ENCODE results near the gene ARL17A. TPM values are rescaled to one million over a fixed set of nuclear protein-coding genes. Genes with fewer than 3 reads are reported as not detected.
A peak's percentile ranks its signal among the peaks of the same experiment; 100 is the strongest.
"Not testable (repeated sequence)": the region's sequence is repeated elsewhere in the genome, so short reads cannot be mapped to it uniquely, and the experiment has no call there.

Gene ARL17A
- total RNA-seq, 4 donors from 2014 or later: 4.8 to 22.0 (median 13.3) TPM

DNA sequence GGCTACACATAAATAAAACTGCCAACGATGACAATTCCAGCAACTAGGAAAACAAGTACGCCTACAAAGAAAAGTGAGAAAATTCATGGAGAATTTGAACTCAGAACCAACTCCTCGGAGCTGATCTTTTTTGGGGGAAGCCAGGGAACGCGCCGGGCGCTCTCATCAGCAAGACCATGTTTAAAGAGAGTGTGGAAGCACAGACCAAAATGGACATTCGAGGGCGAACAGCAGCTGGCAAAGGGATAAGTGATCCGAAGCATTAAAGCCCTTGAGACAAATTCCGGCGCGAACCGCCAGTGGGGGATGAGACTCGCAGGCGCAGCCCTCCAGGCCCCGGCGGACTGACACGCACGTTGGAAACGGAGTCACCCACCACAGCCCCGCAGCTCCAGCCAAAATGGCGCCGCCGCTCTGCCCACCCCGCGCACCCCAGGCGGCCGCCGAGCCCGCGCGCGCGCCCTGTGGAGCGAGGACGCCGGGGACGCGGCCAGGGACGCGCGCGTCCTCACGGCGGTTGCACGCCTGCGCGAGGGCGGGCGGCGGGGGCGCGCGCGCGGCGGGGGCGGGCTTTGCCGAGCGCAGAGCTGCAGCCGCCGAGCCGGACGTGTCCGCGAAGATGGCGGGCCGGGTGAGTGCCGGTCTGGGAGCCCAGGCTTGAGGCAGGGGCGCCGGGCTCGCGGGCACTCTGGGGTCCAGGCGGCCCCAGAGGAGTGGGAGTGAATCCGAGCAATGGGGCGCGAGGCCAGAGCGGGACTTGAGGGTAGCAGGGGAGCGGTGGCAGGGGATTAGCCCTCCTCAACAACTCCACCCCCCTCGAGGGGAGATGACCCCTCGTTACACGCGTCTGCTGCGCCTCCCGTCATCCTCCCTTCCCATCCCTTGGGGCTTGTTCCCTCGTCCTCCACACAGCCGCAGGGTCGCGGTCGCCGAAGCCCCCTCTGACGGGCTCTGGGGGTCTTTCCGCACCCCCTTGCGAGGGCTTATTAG lies 11.0 kb upstream of the ARL17A start, which contains the start of gene NSF:
Gene NSF, plus strand, starts transcription at position 513 of the 990 bp plus-strand sequence. Its CDS starts 107 bp downstream, at position 620.
- not testable (repeated sequence) for H3K4me3 ChIP-seq; H3K27ac ChIP-seq; H3K4me1 ChIP-seq; H3K9me3 ChIP-seq; H3K27me3 ChIP-seq; DNase-seq (ENCODE audit: low spot score in 2 of 2); H3K36me3 ChIP-seq
- no CpG with 5 or more reads among the region's 95 CpGs for WGBS

- H3K9me3 ChIP-seq; H3K36me3 ChIP-seq; DNase-seq (ENCODE audit: low spot score in 2 of 2); H3K27ac ChIP-seq; H3K4me3 ChIP-seq; H3K27me3 ChIP-seq; H3K4me1 ChIP-seq: not testable (repeated sequence)
- WGBS: no CpG with 5 or more reads among the region's 3 CpGs
Observed at GRCh38 chr17:46585444-46585843, 6.0 kb upstream of the ARL17A start.

DNA sequence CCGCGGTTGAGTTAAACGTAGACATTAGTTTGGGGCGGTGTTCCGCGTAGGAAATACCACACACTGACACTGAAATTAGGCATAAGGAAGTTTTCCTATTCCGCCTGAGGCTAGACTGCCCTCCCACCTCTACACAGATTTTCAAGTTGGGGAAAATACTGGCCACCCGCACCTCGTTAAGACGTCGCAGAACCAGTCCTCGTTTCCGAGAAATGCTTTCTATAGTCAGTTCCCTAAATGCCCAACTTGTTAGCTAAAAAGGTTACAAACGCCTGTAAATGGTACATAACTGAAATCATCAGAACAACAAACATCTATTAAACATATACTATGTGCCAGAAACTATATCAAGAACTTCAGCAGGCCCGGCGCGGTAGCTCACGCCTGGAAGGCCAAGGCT lies 591 bp upstream of the ARL17A start:
- not testable (repeated sequence) for H3K27me3 ChIP-seq; H3K9me3 ChIP-seq; H3K27ac ChIP-seq; H3K36me3 ChIP-seq; H3K4me1 ChIP-seq; DNase-seq (ENCODE audit: low spot score in 2 of 2)
- peak overlapping the region; percentile 20 for H3K4me3 ChIP-seq
- WGBS: no CpG with 5 or more reads among the region's 18 CpGs

GRCh38 chr17:46571796-46572195 lies 7.7 kb downstream of the ARL17A start:
- H3K4me3 ChIP-seq; H3K9me3 ChIP-seq; H3K27me3 ChIP-seq; H3K36me3 ChIP-seq; DNase-seq (ENCODE audit: low spot score in 2 of 2); H3K27ac ChIP-seq; H3K4me1 ChIP-seq: not testable (repeated sequence)
- WGBS: no CpG with 5 or more reads among the region's 4 CpGs

DNA sequence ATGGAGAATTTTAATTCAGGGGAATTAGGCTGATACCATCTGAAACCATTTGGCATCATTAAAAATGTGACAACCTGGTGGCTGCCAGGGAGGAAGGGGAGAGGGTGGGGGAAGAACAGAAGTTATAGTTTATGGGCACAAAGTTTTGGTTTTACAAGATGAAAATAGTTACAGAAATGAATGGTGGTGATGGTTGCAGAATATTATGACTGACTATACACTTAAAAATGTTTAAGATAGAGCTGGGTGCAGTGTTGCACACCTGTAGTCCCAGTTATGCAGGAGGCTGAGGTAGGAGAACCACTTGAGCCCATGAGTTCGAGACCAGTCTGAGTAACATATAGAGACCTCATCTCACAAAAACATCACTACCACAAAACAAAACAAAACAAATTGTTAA lies 12.5 kb downstream of the ARL17A start:
- H3K36me3 ChIP-seq; DNase-seq (ENCODE audit: low spot score in 2 of 2); H3K4me3 ChIP-seq; H3K27me3 ChIP-seq; H3K27ac ChIP-seq; H3K4me1 ChIP-seq; H3K9me3 ChIP-seq: not testable (repeated sequence)
- WGBS: no CpG with 5 or more reads among the region's 1 CpG

- not testable (repeated sequence) for H3K27ac ChIP-seq, H3K36me3 ChIP-seq
- no CpG with 5 or more reads among the region's 2 CpGs for WGBS
Observed at GRCh38 chr17:46566284-46566683, 13.2 kb downstream of the ARL17A start.

DNA sequence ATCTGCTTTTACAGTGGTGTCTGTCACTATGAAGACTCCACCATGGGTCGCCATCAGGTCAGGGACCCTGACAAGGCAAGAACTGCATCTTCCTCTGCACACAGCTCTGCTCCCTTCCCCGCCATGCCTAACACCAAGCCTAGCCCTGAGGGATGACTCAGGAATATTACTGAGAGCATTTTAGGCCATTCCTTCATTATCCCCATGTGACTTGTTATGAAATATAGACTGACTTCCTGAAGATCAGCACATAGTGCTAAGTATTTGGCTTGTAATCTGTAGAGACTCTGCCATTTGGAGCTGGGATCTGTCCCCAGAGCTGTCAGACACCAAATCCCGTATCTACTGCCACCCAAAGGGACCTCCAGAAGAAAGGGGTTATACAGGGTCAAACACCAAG lies 19.4 kb downstream of the ARL17A start:
- H3K36me3 ChIP-seq; H3K4me1 ChIP-seq; H3K27me3 ChIP-seq; H3K27ac ChIP-seq; H3K9me3 ChIP-seq; H3K4me3 ChIP-seq; DNase-seq (ENCODE audit: low spot score in 2 of 2): not testable (repeated sequence)
- WGBS: no CpG with 5 or more reads among the region's 3 CpGs

More at GRCh38 chr17:46566284-46566683, 13.2 kb downstream of the ARL17A start:
- H3K9me3 ChIP-seq; H3K4me1 ChIP-seq; H3K4me3 ChIP-seq; H3K27me3 ChIP-seq; DNase-seq (ENCODE audit: low spot score in 2 of 2): not testable (repeated sequence)

DNA sequence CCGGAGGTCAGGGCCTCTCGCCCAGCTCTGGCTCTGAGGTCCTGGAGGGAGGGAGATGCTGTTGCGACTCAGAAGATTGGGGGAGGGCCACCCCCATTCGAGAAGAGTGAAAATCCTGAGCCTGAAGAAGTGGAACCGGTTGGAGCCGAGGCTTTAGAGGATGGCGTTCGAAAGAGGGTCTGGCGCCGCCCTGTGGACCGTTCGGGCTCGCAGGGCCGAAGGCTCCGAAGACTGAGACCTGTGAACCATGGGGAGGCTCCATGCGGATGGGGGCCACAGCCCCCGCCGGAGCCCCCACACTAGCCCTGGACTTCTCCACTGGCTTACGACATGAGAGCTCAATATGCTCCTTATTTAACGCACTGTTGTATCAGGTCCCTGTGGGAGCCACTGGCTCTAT lies 20.3 kb downstream of the ARL17A start:
- no CpG with 5 or more reads among the region's 20 CpGs for WGBS
- not testable (repeated sequence) for H3K4me3 ChIP-seq; H3K27me3 ChIP-seq; H3K27ac ChIP-seq; H3K4me1 ChIP-seq; DNase-seq (ENCODE audit: low spot score in 2 of 2); H3K9me3 ChIP-seq; H3K36me3 ChIP-seq

DNA sequence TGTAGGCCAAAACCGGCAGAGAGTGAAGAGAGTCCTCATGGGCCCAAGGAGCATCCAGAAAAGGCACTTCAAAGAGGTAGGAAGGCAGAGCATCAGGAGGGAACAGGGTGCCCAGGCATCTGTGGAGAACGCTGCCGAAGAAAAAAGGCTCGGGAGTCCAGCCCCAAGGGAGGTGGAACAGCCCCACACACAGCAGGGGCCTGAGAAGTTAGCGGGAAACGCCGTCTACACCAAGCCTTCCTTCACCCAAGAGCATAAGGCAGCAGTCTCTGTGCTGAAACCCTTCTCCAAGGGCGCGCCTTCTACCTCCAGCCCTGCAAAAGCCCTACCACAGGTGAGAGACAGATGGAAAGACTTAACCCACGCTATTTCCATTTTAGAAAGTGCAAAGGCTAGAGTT lies 30.9 kb downstream of the ARL17A start:
- not testable (repeated sequence) for H3K4me1 ChIP-seq; H3K27ac ChIP-seq; H3K27me3 ChIP-seq; H3K4me3 ChIP-seq; H3K9me3 ChIP-seq; DNase-seq (ENCODE audit: low spot score in 2 of 2); H3K36me3 ChIP-seq
- 86% methylated on average over 9 of the region's 10 CpGs for WGBS

DNA sequence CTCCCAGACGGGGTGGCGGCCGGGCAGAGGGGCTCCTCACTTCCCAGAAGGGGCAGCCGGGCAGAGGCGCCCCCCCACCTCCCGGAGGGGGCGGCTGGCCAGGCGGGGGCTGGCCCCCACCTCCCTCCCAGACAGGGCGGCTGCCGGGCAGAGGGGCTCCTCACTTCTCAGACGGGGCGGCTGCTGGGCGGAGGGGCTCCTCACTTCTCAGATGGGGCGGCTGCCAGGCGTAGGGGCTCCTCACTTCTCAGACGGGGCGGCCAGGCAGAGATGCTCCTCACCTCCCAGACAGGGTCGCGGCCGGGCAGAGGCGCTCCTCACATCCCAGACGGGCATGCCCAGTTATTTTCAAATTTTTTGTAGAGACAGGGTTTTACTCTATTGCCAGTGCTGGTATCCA lies 44.8 kb downstream of the ARL17A start:
- H3K27me3 ChIP-seq, H3K36me3 ChIP-seq, H3K27ac ChIP-seq, H3K9me3 ChIP-seq, H3K4me3 ChIP-seq, H3K4me1 ChIP-seq: not testable (repeated sequence)
- 100% methylated on average over 5 of the region's 22 CpGs for WGBS
- peak in 1 of 2 donors; percentile 44 for DNase-seq (ENCODE audit: low spot score in 2 of 2)

DNA sequence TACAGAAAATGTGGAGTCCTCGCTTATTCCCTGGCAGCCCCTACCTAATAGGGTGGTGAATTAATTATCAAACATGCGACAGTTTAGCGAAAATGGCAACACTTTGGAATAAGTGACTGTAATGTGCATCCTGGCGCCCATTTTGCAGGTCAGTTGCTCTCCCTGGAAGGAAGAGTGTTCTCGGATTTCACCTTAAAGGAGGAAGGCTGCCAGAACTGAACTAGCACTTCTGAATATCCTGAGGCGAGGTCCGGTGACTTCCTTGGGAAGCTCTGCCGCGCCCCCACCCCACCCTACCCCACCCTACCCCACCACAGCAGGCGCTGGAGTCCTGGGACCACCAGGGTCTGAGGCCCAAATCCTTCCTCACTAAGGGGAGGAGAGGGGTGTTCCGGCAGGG lies 67.3 kb downstream of the ARL17A start, which contains the start of gene LRRC37A2:
Gene LRRC37A2, plus strand, starts transcription at position 301 of the 400 bp plus-strand sequence. CDS start 245 bp downstream, outside the sequence.
- not testable (repeated sequence) for H3K9me3 ChIP-seq; H3K27me3 ChIP-seq; H3K4me1 ChIP-seq; DNase-seq (ENCODE audit: low spot score in 2 of 2); H3K27ac ChIP-seq; H3K4me3 ChIP-seq; H3K36me3 ChIP-seq
- WGBS: no CpG with 5 or more reads among the region's 11 CpGs

DNA sequence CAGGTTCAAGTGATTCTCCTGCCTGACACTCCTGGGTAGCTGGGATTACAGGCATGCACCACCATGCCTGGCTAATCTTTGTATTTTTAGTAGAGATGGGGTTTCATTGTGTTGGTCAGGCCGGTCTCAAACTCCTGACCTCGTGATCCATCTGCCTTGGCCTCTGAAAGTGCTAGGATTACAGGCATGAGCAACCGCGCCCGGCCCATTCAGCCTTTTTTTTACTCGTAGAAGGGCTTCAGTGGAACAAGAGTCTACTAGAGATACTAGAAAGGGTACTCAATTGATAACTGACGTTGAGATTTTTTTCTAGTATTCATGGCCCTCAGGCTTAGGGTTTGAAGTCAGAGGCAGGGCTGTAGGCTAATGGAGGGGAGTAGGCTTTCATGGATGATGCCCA lies 73.6 kb downstream of the ARL17A start:
- H3K4me1 ChIP-seq; DNase-seq (ENCODE audit: low spot score in 2 of 2); H3K27ac ChIP-seq; H3K36me3 ChIP-seq; H3K4me3 ChIP-seq; H3K27me3 ChIP-seq; H3K9me3 ChIP-seq: not testable (repeated sequence)
- WGBS: 87% methylated on average over 3 of the region's 7 CpGs

GRCh38 chr17:46499437-46500139 lies 79.9 kb downstream of the ARL17A start:
- not testable (repeated sequence) for H3K27ac ChIP-seq; H3K4me3 ChIP-seq; H3K9me3 ChIP-seq; H3K4me1 ChIP-seq; H3K36me3 ChIP-seq; H3K27me3 ChIP-seq; DNase-seq (ENCODE audit: low spot score in 2 of 2)
- no CpG with 5 or more reads among the region's 6 CpGs for WGBS

GRCh38 chr17:46492021-46492420 lies 87.5 kb downstream of the ARL17A start:
- DNase-seq (ENCODE audit: low spot score in 2 of 2); H3K4me3 ChIP-seq; H3K36me3 ChIP-seq; H3K27ac ChIP-seq; H3K27me3 ChIP-seq; H3K4me1 ChIP-seq; H3K9me3 ChIP-seq: not testable (repeated sequence)
- 95% methylated on average over 10 of the region's 16 CpGs for WGBS

Data from suprapubic skin (tissue), 4 donors.